ENCODE results near the gene FHAD1.

Gene FHAD1

GRCh38 chr1:15364740-15365139, 117.7 kb downstream of the FHAD1 start:
- ATAC-seq = no peak
- TF ChIP-seq PATZ1 (CRISPR knock-in tag; IDR thresholded peaks at IDR 0.05; ENCODE audit: borderline replicate concordance) = no peak
- no peak for TF ChIP-seq ZNF8 (CRISPR knock-in tag; IDR thresholded peaks at IDR 0.05)
- no peak for TF ChIP-seq BACH2 (CRISPR knock-in tag; IDR thresholded peaks at IDR 0.05; ENCODE audit: borderline replicate concordance)
- no peak for TF ChIP-seq ISL1 (CRISPR knock-in tag; IDR thresholded peaks at IDR 0.05)
- TF ChIP-seq CREB5 (CRISPR knock-in tag; IDR thresholded peaks at IDR 0.05; ENCODE audit: low read depth) = no peak
- TF ChIP-seq GLIS3 (CRISPR knock-in tag; IDR thresholded peaks at IDR 0.05) = no peak
- no peak for TF ChIP-seq SNAI2 (CRISPR knock-in tag; IDR thresholded peaks at IDR 0.05)
- TF ChIP-seq, protein P1, sequence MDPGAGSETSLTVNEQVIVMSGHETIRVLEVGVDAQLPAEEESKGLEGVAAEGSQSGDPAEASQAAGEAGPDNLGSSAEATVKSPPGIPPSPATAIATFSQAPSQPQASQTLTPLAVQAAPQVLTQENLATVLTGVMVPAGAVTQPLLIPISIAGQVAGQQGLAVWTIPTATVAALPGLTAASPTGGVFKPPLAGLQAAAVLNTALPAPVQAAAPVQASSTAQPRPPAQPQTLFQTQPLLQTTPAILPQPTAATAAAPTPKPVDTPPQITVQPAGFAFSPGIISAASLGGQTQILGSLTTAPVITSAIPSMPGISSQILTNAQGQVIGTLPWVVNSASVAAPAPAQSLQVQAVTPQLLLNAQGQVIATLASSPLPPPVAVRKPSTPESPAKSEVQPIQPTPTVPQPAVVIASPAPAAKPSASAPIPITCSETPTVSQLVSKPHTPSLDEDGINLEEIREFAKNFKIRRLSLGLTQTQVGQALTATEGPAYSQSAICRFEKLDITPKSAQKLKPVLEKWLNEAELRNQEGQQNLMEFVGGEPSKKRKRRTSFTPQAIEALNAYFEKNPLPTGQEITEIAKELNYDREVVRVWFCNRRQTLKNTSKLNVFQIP (CRISPR knock-in tag; IDR thresholded peaks at IDR 0.05; ENCODE audit: borderline replicate concordance, low read depth) = no peak
- no peak for TF ChIP-seq OSR1 (CRISPR knock-in tag; IDR thresholded peaks at IDR 0.05)
- TF ChIP-seq ZFP30 (CRISPR knock-in tag; IDR thresholded peaks at IDR 0.05) = no peak
- TF ChIP-seq ZC3H10 (CRISPR knock-in tag; IDR thresholded peaks at IDR 0.05) = no peak
- TF ChIP-seq, protein P2, sequence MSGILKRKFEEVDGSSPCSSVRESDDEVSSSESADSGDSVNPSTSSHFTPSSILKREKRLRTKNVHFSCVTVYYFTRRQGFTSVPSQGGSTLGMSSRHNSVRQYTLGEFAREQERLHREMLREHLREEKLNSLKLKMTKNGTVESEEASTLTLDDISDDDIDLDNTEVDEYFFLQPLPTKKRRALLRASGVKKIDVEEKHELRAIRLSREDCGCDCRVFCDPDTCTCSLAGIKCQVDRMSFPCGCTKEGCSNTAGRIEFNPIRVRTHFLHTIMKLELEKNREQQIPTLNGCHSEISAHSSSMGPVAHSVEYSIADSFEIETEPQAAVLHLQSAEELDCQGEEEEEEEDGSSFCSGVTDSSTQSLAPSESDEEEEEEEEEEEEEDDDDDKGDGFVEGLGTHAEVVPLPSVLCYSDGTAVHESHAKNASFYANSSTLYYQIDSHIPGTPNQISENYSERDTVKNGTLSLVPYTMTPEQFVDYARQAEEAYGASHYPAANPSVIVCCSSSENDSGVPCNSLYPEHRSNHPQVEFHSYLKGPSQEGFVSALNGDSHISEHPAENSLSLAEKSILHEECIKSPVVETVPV (CRISPR knock-in tag; IDR thresholded peaks at IDR 0.05) = no peak
- TF ChIP-seq TCF4 (CRISPR knock-in tag; IDR thresholded peaks at IDR 0.05; ENCODE audit: borderline replicate concordance) = no peak
- TF ChIP-seq RARB (CRISPR knock-in tag; IDR thresholded peaks at IDR 0.05) = no peak
- TF ChIP-seq TOX (CRISPR knock-in tag; IDR thresholded peaks at IDR 0.05; ENCODE audit: borderline replicate concordance) = no peak
- no peak for TF ChIP-seq CSDC2 (CRISPR knock-in tag; IDR thresholded peaks at IDR 0.05)
- TF ChIP-seq ESRRG (CRISPR knock-in tag; IDR thresholded peaks at IDR 0.05) = no peak
- no peak for TF ChIP-seq ZNF70 (CRISPR knock-in tag; IDR thresholded peaks at IDR 0.05)
- TF ChIP-seq TSHZ2 (CRISPR knock-in tag; IDR thresholded peaks at IDR 0.05) = no peak
- no peak for TF ChIP-seq PPARA (CRISPR knock-in tag; IDR thresholded peaks at IDR 0.05; ENCODE audit: borderline replicate concordance)

- no peak for ATAC-seq
- no peak for TF ChIP-seq ZNF70 (CRISPR knock-in tag; IDR thresholded peaks at IDR 0.05)
Measured at GRCh38 chr1:15368888-15369287, 121.9 kb downstream of the FHAD1 start.

DNA sequence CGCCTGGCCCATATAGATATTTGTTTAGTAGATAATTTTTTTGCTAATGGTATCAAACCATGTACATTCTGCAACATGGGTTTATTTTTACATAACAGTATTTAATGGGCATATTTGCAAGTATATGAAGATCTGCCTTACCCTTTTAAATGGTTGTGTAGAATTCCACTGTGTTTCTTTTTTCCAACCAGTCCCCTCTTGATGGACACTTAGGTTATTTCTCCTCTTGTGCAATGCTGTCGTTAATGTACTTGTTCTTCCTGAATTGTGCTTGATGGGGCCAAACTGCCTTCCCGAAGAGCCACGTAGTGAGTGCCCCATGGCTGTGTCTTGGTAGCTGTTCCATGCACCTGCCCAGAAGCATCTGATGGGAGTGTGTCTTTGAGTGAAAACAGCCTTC, 123.2 kb downstream of the FHAD1 start:
- TF ChIP-seq ARNTL (CRISPR knock-in tag; IDR thresholded peaks at IDR 0.05; ENCODE audit: borderline replicate concordance, low read depth) = no peak
- no peak for TF ChIP-seq ISL1 (CRISPR knock-in tag; IDR thresholded peaks at IDR 0.05)
- no peak for TF ChIP-seq TOX (CRISPR knock-in tag; IDR thresholded peaks at IDR 0.05; ENCODE audit: borderline replicate concordance)
- TF ChIP-seq ZNF8 (CRISPR knock-in tag; IDR thresholded peaks at IDR 0.05) = no peak
- no peak for TF ChIP-seq ZNF70 (CRISPR knock-in tag; IDR thresholded peaks at IDR 0.05)
- no peak for TF ChIP-seq OSR1 (CRISPR knock-in tag; IDR thresholded peaks at IDR 0.05)
- TF ChIP-seq TCF4 (CRISPR knock-in tag; IDR thresholded peaks at IDR 0.05; ENCODE audit: borderline replicate concordance) = no peak
- TF ChIP-seq ESRRG (CRISPR knock-in tag; IDR thresholded peaks at IDR 0.05) = no peak
- no peak for TF ChIP-seq CREB5 (CRISPR knock-in tag; IDR thresholded peaks at IDR 0.05; ENCODE audit: low read depth)
- TF ChIP-seq PATZ1 (CRISPR knock-in tag; IDR thresholded peaks at IDR 0.05; ENCODE audit: borderline replicate concordance) = no peak
- no peak for TF ChIP-seq PPARA (CRISPR knock-in tag; IDR thresholded peaks at IDR 0.05; ENCODE audit: borderline replicate concordance)
- TF ChIP-seq, protein P2 (CRISPR knock-in tag; IDR thresholded peaks at IDR 0.05) = no peak
- no peak for TF ChIP-seq GLIS3 (CRISPR knock-in tag; IDR thresholded peaks at IDR 0.05)
- no peak for TF ChIP-seq SNAI2 (CRISPR knock-in tag; IDR thresholded peaks at IDR 0.05)
- no peak for ATAC-seq

Data from SK-N-SH treated with all-trans-retinoic acid at 6 μM for 48 hours (cell line).